Measurements from ENCODE around the gene NME3. TPM values are rescaled to one million over a fixed set of nuclear protein-coding genes. Genes with fewer than 3 reads are reported as not detected.
A peak's percentile ranks its signal among the peaks of the same experiment; 100 is the strongest.

The NME3 gene
- total and polyA plus RNA-seq, 10 of the 15 experiments (the other 5 are each of a cell fraction or from before 2014, with no cell fraction given): 0.61 to 55.5 (median 26.5) TPM

GRCh38 chr16:1768767-1769401 is 2.5 kb downstream of the NME3 start:
- TF ChIP-seq SPI1 (IDR thresholded peaks at IDR 0.05; ENCODE audit: borderline replicate concordance, insufficient read depth, low read depth, low read length): no peak
- no peak for TF ChIP-seq ZBTB4 (CRISPR knock-in tag; IDR thresholded peaks at IDR 0.05)
- no peak for TF ChIP-seq TCF12 (IDR thresholded peaks at IDR 0.05; ENCODE audit: low read depth, low read length)
- no peak for TF ChIP-seq ETV6 (conservative IDR thresholded peaks at IDR 0.05 in 1 of 2, IDR thresholded peaks at IDR 0.05 in 1 of 2; ENCODE audit: borderline replicate concordance in 1 of 2, low read depth in 1 of 2)
- no peak for TF ChIP-seq ASH2L (IDR thresholded peaks at IDR 0.05; ENCODE audit: borderline replicate concordance, low read depth)
- no peak for TF ChIP-seq FOXM1 (IDR thresholded peaks at IDR 0.05; ENCODE audit: low read depth, low read length)
- TF ChIP-seq POLR2AphosphoS5 (IDR thresholded peaks at IDR 0.05; ENCODE audit: low read length): 0 out of 2 replicates have a peak, but pooled peaks have one; percentile 12
- TF ChIP-seq POLR2A (IDR thresholded peaks at IDR 0.05; ENCODE audit: low read depth, low read length): 0 out of 2 replicates have a peak, but pooled peaks have one; percentile 21

More at GRCh38 chr16:1768767-1769401, 2.5 kb downstream of the NME3 start:
- DNase-seq (ENCODE audit: low read depth, low spot score) (no peak), FAIRE-seq (no peak), ATAC-seq (no peak)
- no peak overlapping the region for H2AFZ ChIP-seq (ENCODE audit: control insufficient read depth, low read depth, low read length)
- H3K4me2 ChIP-seq (ENCODE audit: control insufficient read depth, insufficient read depth): no peak overlapping the region
- RAD21 ChIA-PET (ENCODE audit: unreplicated experiment): interaction anchor here (1.3 kb wide), 1 partner anchor 14 kb away, joined by 3 read pairs; the partner anchor contains the start of genes NUBP2 and SPSB3
- SMC1A ChIA-PET (ENCODE audit: uncharacterized antibody, unreplicated experiment): no interaction called here
- CTCF ChIA-PET: no interaction called here
- H3K9ac ChIP-seq (ENCODE audit: control insufficient read depth, insufficient read depth, low read length): no peak overlapping the region
- peaks cover 34% of the 10 kb centered on the region for H3K79me2 ChIP-seq (ENCODE audit: control insufficient read depth, insufficient read depth, low read length)
- H3K36me3 ChIP-seq (ENCODE audit: control insufficient read depth in 2 of 2, insufficient read depth in 2 of 2, low read length in 1 of 2): peaks cover 0 to 25% of the 10 kb centered on the region in 2 experiments; a peak in 3 of 4 replicates
- no peak overlapping the region for H3K4me3 ChIP-seq
- no peaks in the 10 kb centered on the region for H3K27me3 ChIP-seq (replicated peaks in 1 of 2; ENCODE audit: control insufficient read depth in 2 of 2, insufficient read depth in 2 of 2, low read length in 1 of 2)
- in situ Hi-C loops (cut with MboI) (no loop called here), intact Hi-C loops (cut with micrococcal nuclease; ENCODE audit: unreplicated experiment) (no loop called here)
- BruUV-seq (replicated peaks): TSS peak; percentile 29
- H3K27ac ChIP-seq (ENCODE audit: control insufficient read depth, insufficient read depth): no peak overlapping the region
- no peaks in the 10 kb centered on the region for H3K9me3 ChIP-seq (replicated peaks; ENCODE audit: control insufficient read depth, insufficient read depth, low read length)
- POLR2A ChIA-PET: interaction anchor here (5.8 kb wide), 1 partner anchor 13 kb away, joined by 39 read pairs; the partner anchor contains the start of genes NUBP2 and SPSB3
- H3K4me1 ChIP-seq (ENCODE audit: control insufficient read depth, insufficient read depth, low read length): peaks cover 5% of the 10 kb centered on the region
- whole genome bisulfite sequencing (ENCODE audit: insufficient coverage, insufficient replicate concordance, low lambda C conversion rate, missing lambda C conversion rate): 78% methylated on average over 22 of the region's 26 CpGs
- no peaks in the 10 kb centered on the region for H4K20me1 ChIP-seq (ENCODE audit: control insufficient read depth, insufficient read depth)

Measured in GM12878 (cell line).